Duodenal mucosa (tissue), 2 donors: ENCODE measurements around the gene RNF144A.

Experiments
- H3K27ac ChIP-seq: one replicate; pipeline ENCODE4 v1.7.0; 2013; ENCODE audit warnings: low read depth, low read length
- H3K27me3 ChIP-seq, 2 donors: one replicate each; pipeline ENCODE4 v1.7.0; 2013; ENCODE audit warnings: low read length in 2 of 2, control low read depth in 1 of 2; ENCODE audit not compliant: insufficient read depth in 2 of 2, control insufficient read depth in 1 of 2
- H3K36me3 ChIP-seq, 2 donors: one replicate each; pipeline ENCODE4 v1.7.0; 2013; ENCODE audit warnings: low read length in 2 of 2, control low read depth in 1 of 2; ENCODE audit not compliant: insufficient read depth in 2 of 2, control insufficient read depth in 1 of 2
- H3K4me1 ChIP-seq, 2 donors: one replicate each; pipeline ENCODE4 v1.7.0; 2013; ENCODE audit warnings: low read length in 2 of 2, control low read depth in 1 of 2; ENCODE audit not compliant: insufficient read depth in 2 of 2, control insufficient read depth in 1 of 2
- H3K4me3 ChIP-seq, 2 donors: one replicate each; pipeline ENCODE4 v1.7.0; 2013; ENCODE audit warnings: low read length in 2 of 2, low read depth in 1 of 2
- H3K9ac ChIP-seq, 2 donors: one replicate each; pipeline ENCODE4 v1.7.0; 2013; ENCODE audit warnings: low read length in 2 of 2, low read depth in 1 of 2
- H3K9me3 ChIP-seq, 2 donors: one replicate each; pipeline ENCODE4 v1.7.0; 2013; ENCODE audit warnings: low read length in 2 of 2, control low read depth in 1 of 2; ENCODE audit not compliant: control insufficient read depth in 1 of 2

The RNF144A gene

DNA sequence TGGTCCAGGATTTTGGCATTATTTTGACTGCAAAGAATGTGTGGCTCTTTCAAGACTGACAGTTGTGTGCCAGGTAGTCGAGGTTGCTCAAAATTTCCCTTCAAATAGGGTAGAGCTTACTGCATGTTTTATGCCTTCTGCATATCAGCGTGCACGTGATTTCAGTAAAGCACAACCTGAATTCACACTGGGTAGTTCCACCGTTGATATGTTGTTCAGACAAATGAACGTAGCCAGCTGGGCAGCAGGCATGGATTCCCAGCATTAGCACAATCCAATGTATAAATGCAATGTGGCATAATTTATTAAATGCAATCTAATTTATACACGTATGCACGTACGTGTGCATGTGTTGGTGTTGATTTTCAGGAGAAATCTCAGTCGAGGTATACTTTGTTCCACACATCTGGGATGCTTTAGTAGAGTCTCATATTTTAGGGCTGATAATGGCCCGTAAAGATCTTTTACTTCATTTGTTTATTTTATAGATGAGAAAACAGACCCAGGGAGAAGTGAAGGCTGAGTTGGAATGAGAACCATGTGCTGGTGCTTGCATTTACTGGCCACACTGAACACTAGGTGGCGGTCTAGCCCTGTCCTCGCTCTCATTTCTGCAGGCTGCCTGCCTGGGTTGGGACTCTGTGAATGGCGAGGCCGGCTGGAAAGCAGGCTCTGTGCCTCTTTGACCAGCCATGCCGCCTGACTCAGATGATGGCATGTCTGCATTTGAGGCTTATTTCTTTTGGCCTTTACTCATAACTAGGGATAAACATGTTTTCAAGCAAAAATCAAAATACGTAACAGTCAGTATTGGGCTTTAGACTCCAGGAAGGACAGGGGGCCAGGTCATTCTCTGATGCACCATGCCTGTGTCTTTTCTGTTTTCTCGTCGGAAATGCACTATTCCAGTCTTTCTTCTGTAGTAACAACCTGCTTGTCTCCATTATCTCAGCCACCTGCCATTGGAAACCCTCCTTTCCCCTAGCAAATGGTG lies 120.4 kb downstream of the RNF144A start:
- H3K9ac ChIP-seq: no peak overlapping the region
- H3K4me1 ChIP-seq: peaks cover 11 to 18% of the 10 kb centered on the region in 2 donors
- peaks cover 0 to 12% of the 10 kb centered on the region in 2 donors for H3K36me3 ChIP-seq
- H3K4me3 ChIP-seq: no peak overlapping the region
- H3K27ac ChIP-seq: no peak overlapping the region
- H3K27me3 ChIP-seq: no peaks in the 10 kb centered on the region
- no peaks in the 10 kb centered on the region for H3K9me3 ChIP-seq

DNA sequence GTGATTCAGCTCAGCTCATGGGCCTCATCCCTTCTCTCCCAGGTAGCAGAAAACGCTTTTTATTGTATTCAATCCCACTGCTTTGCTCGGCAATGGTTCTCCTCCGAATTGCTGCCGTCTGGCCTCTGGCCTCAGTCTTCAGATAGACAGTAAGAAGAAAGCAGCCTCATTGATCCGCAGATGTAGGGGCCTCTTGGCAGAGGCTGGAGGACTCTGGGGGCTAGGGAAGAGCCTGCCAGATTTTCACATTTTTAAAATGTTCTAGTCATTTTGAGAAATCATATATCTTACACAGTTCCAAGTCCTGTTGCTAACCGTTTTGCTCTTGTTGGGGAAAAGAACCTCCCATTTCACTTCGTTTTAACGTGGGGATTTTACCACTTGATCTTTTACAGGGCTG lies 123.3 kb downstream of the RNF144A start:
- Histone ChIP-seq H3K36me3 (peaks cover 0 to 12% of the 10 kb centered on the region in 2 donors), H3K27ac (no peak overlapping the region), H3K4me3 (no peak overlapping the region), H3K9me3 (no peaks in the 10 kb centered on the region), H3K27me3 (no peaks in the 10 kb centered on the region), H3K9ac (no peak overlapping the region), H3K4me1 (peaks cover 0 to 5% of the 10 kb centered on the region in 2 donors)

DNA sequence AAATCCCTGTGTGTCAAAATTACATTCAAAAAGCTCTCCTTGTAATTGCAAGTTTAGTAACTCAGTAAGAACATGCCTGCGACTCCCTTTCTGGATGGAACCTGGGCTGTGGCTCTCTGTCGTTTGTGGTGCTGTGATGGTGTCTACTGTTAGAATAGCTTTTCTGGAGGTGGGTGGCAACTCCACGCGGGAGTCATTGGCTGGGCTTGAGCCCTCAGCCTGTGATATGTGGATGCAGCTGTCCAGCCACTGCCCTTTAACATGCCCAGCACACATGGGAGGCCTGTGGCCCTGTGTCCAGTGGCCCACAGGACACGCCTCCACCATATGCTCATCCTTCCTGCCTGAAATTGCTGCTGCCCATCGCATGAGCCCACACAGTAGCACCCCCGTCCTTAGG lies 124.2 kb downstream of the RNF144A start:
- no peaks in the 10 kb centered on the region for H3K27me3 ChIP-seq
- H3K27ac ChIP-seq: no peak overlapping the region

GRCh38 chr2:7043690-7044089 lies 126.5 kb downstream of the RNF144A start:
- no peaks in the 10 kb centered on the region for H3K4me1 ChIP-seq
- no peaks in the 10 kb centered on the region for H3K9me3 ChIP-seq
- H3K9ac ChIP-seq: no peak overlapping the region
- H3K4me3 ChIP-seq: no peak overlapping the region
- H3K27me3 ChIP-seq: no peaks in the 10 kb centered on the region
- no peak overlapping the region for H3K27ac ChIP-seq
- H3K36me3 ChIP-seq: peaks cover 0 to 12% of the 10 kb centered on the region in 2 donors

More for the DNA sequence above, 124.2 kb downstream of the RNF144A start:
- Histone ChIP-seq H3K4me1 (peaks cover 0 to 5% of the 10 kb centered on the region in 2 donors), H3K9me3 (no peaks in the 10 kb centered on the region), H3K9ac (no peak overlapping the region), H3K4me3 (no peak overlapping the region), H3K36me3 (peaks cover 0 to 12% of the 10 kb centered on the region in 2 donors)

DNA sequence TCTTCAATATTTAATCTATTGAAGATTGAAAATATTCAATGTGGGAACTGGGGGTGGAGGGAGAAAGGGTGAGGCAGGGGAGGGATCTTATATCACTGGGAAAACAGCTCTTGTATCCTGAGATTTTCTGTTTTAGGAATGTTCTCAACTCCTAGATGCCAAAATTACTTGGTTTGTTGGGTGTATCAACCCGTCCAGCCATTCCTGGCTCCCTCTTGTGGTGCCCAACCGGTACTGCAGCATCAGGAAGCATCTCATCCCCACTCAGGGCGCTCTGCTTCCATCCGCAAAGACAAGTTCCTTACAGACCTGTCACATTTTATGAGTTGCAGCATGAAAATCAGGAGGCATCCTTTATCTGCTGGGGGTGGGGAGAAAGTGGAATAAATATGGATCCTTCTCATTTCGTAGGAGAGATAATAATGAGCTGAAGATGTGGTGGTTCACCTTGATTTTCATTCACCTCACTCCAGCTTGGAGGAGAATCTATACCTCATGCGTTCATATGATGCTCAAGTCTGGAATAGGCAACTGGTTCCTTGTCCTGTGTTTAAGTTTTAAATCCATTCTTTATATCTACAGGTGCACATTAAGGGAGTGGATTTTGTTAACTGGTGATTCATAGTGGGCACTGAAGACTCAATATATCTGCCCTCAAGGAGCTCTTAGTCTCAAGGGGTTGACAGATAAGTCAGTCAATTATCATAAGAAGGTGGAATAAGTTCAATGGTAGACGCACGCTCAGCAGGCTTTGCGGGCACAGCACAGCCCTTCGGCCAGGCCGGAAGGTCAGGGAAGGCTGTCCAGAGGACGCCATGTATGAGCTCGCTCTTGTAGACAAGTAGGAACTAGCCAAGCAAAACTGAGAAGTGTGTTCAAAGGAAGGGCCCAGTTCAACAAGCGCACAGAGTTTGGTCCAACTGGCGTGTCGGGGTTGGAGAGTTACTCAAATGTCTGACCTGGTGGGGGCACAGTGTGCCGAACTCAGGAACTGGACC lies 127.3 kb downstream of the RNF144A start:
- no peaks in the 10 kb centered on the region for H3K27me3 ChIP-seq
- H3K36me3 ChIP-seq: peaks cover 0 to 12% of the 10 kb centered on the region in 2 donors
- H3K9me3 ChIP-seq: no peaks in the 10 kb centered on the region
- no peak overlapping the region for H3K9ac ChIP-seq
- H3K4me1 ChIP-seq: no peaks in the 10 kb centered on the region
- H3K27ac ChIP-seq: no peak overlapping the region
- no peak overlapping the region for H3K4me3 ChIP-seq

DNA sequence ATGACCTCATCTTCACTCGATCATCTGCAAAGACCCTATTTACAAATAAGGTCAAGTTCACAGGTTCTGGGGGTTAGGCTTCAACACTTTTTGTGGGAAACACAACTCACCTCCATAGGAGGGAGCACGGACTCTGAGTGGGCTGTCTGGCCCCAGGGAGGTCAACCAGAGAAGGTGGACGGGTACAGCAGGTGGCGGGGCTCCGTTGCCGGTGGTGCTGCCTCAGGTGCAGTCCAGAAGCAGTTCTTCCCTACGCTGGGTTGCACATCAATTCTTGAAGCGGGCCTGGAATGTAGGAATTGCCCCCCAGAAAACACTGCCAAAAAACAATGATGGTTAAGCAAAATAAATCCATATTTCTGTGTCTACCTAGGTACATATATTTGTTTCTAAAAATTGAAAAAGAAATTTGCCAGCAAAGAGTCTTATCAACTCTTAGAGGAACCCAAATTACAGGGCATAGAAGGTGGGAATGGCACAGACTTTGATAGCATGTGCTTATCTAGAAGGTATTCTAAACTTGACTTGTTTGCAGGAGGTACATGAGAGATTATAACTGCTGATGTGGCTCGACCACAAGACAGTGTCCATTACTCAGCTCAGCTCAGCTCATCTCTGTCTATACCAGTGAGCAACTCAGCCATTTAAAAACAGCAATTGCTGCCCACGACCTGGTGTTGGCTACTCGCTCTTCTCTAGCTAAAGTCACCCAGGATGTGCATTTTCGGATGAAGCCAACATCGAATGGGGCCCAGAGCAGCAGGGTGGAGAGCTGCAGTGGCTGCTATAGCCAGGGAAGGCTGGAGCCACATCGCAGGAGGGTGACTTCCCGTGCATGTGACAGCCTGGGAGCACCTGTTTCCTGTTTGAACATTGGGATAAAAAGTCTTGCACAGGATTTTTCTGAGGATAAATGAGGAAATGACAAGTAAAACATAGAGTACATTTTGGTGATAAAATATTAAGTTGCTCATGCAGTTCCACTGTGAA lies 128.7 kb downstream of the RNF144A start:
- Histone ChIP-seq H3K27ac (no peak overlapping the region), H3K9ac (no peak overlapping the region), H3K4me1 (no peaks in the 10 kb centered on the region), H3K9me3 (no peaks in the 10 kb centered on the region), H3K36me3 (peaks cover 0 to 4% of the 10 kb centered on the region in 2 donors), H3K4me3 (no peak overlapping the region), H3K27me3 (peaks cover 0 to 2% of the 10 kb centered on the region in 2 donors)

GRCh38 chr2:7047661-7048060 lies 130.4 kb downstream of the RNF144A start:
- Histone ChIP-seq H3K36me3 (no peaks in the 10 kb centered on the region), H3K27ac (no peak overlapping the region), H3K9ac (no peak overlapping the region), H3K4me1 (no peaks in the 10 kb centered on the region), H3K27me3 (peaks cover 0 to 2% of the 10 kb centered on the region in 2 donors), H3K9me3 (no peaks in the 10 kb centered on the region), H3K4me3 (no peak overlapping the region)

DNA sequence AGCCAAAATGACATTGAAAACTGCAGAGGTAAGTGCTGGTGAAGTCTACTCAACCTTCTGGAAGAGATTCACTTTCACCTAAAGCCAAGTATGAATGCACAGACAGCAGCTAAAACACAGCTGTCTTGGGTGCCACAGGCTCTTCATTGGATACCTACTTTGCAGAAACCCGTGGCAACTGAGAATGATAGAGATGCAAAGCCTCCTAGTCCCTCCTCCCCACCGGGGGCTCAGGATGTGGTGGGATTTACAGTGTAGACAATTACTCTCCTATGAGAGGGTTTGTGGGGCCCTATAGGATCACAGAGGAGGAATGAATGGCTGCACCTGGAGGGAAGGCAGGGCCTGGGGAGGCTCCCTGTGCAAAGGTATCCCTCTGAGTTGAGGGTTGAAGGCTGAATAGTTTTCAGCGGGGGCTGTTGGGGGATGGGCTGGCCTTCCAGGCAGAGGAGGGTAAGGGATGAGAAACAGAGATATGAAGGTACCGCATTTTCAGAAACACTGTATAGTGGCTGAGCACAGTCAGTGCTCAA lies 131.6 kb downstream of the RNF144A start:
- Histone ChIP-seq H3K9ac (no peak overlapping the region), H3K27ac (no peak overlapping the region), H3K9me3 (no peaks in the 10 kb centered on the region), H3K4me3 (no peak overlapping the region), H3K4me1 (no peaks in the 10 kb centered on the region), H3K27me3 (peaks cover 0 to 2% of the 10 kb centered on the region in 2 donors), H3K36me3 (no peaks in the 10 kb centered on the region)

DNA sequence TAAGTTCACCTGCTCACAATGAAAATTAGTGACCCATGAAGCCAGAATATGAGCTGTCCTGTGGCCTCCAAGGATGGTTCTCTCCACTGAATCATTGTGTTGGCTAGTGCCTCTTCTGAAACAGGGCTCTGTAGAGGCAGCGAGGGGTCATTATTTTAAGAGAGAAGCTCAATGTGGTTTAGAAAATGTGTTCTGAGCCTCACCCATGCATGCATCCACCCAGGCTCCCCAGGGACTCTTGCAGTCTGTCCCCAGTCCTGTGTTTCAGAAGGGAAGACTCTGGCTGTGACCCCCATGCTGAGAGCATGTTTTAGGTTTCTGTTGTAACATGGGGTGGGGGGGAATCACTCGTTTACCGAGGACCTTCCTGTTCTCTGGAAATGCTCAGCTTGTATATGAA lies 135.2 kb downstream of the RNF144A start:
- peaks cover 0 to 2% of the 10 kb centered on the region in 2 donors for H3K27me3 ChIP-seq
- no peaks in the 10 kb centered on the region for H3K9me3 ChIP-seq
- H3K36me3 ChIP-seq: no peaks in the 10 kb centered on the region
- no peaks in the 10 kb centered on the region for H3K4me1 ChIP-seq
- H3K27ac ChIP-seq: no peak overlapping the region
- H3K4me3 ChIP-seq: no peak overlapping the region
- H3K9ac ChIP-seq: no peak overlapping the region
